K562 (cell line): ENCODE measurements around the gene QRICH1. TPM values are rescaled to one million over a fixed set of nuclear protein-coding genes. Genes with fewer than 3 reads are reported as not detected.

Experiments
- ELF4 ChIP-seq: fragments of 450-650 bp; formaldehyde crosslinking; IDR thresholded peaks from 2 replicates; pipeline ENCODE4 v1.4.0; 2022; ENCODE audit warnings: missing genetic modification characterization
- GTF2A2 ChIP-seq: IDR thresholded peaks from 2 replicates; pipeline ENCODE4 v1.6.1; 2016; ENCODE audit warnings: mild to moderate bottlenecking, missing genetic modification characterization, missing compliant biosample characterization
- HIVEP1 ChIP-seq: fragments of 250-450 bp; sonication (Bioruptor Pico); IDR thresholded peaks from 2 replicates; pipeline ENCODE4 v1.4.0; 2020; ENCODE audit warnings: mild to moderate bottlenecking
- HNRNPLL ChIP-seq: fragments of 200-400 bp; formaldehyde crosslinking; IDR thresholded peaks from 2 replicates; pipeline ENCODE4 v1.6.1; 2017; ENCODE audit warnings: low read length, low read depth, mild to moderate bottlenecking; ENCODE audit not compliant: poor library complexity, severe bottlenecking
- KLF1 ChIP-seq: fragments of 450-650 bp; IDR thresholded peaks from 2 replicates; pipeline ENCODE4 v1.6.1; 2016; ENCODE audit warnings: missing genetic modification characterization, missing compliant biosample characterization
- NRF1 ChIP-seq, 2 experiments: fragments of 450-650 bp; IDR thresholded peaks in 1 of 2; conservative IDR thresholded peaks in 1 of 2; 2 replicates each; pipeline ENCODE4 v1.6.1; 2014; ENCODE audit warnings: mild to moderate bottlenecking in 2 of 2
- POLR3A ChIP-seq: IDR thresholded peaks from 2 replicates; pipeline ENCODE4 v1.6.1; 2011; ENCODE audit warnings: borderline replicate concordance, mild to moderate bottlenecking, moderate library complexity; ENCODE audit not compliant: insufficient read length, insufficient read depth; ENCODE audit errors: extremely low read depth
- TEAD4 ChIP-seq, 2 experiments: sonication (generic) in 1 of 2; formaldehyde crosslinking in 1 of 2; IDR thresholded peaks; 2 replicates each; pipeline versions ENCODE4 v1.6.1 to v1.8.0; 2012 to 2022; ENCODE audit warnings: borderline replicate concordance in 1 of 2, inconsistent platforms in 1 of 2, low read length in 1 of 2, mild to moderate bottlenecking in 1 of 2, missing genetic modification reagents in 1 of 2
- ZBTB11 ChIP-seq, 3 experiments: fragments of 200-800 bp in 1 of 3; fragments of 250-450 bp in 1 of 3; fragments of 450-650 bp in 1 of 3; sonication (Bioruptor Pico) in 1 of 3; sonication (Bioruptor generic) in 1 of 3; formaldehyde crosslinking in 1 of 3; IDR thresholded peaks; 2 replicates each; pipeline versions ENCODE4 v1.6.1 to v1.8.0; 2016 to 2022; ENCODE audit warnings: mild to moderate bottlenecking in 2 of 3, missing genetic modification characterization in 2 of 3, missing compliant biosample characterization in 1 of 3, moderate library complexity in 1 of 3
- ZNF174 ChIP-seq: fragments of 250-450 bp; sonication (Bioruptor Pico); IDR thresholded peaks from 2 replicates; pipeline ENCODE4 v1.4.0; 2020; ENCODE audit warnings: mild to moderate bottlenecking
- ZNF655 ChIP-seq: fragments of 250-450 bp; sonication (Bioruptor Pico); IDR thresholded peaks from 2 replicates; pipeline ENCODE4 v1.5.0; 2021
- polyA plus RNA-seq, 8 experiments: library from polyadenylated mRNA; depleted of rRNA in 4 of 8; stranded (reverse) in 5 of 8; unstranded in 3 of 8; fragments of >200 nt; fragmentation: Nextera tagmentation in 2 of 8; fragmentation: Illumina TruSeq in 1 of 8; extraction: Ambion mirVana in 2 of 8; extraction: Trizol in 1 of 8; gene quantifications; 2 replicates each; pipeline versions ENCODE4 v1.2.1 to v1.2.3, GENCODE V29; 2011 to 2014; ENCODE audit warnings: inconsistent platforms in 1 of 8, missing spikeins in 1 of 8
- total RNA-seq, 7 experiments: library from RNA; depleted of rRNA in 6 of 7; stranded (reverse); fragments of >200 nt in 6 of 7; fragmentation: Illumina TruSeq in 2 of 7; extraction: Trizol in 2 of 7; gene quantifications; 2 replicates each; pipeline versions ENCODE4 v1.2.1 to v1.2.3, GENCODE V29; 2011 to 2021; ENCODE audit warnings: low replicate concordance in 1 of 7
- TF ChIP-seq, protein P1 (sequence below): fragments of 450-650 bp; IDR thresholded peaks from 2 replicates; pipeline ENCODE4 v1.6.1; 2016; ENCODE audit warnings: mild to moderate bottlenecking
- TF ChIP-seq, protein P2 (sequence below): sonication (generic); formaldehyde crosslinking; IDR thresholded peaks from 2 replicates; pipeline ENCODE4 v1.8.0; 2022; ENCODE audit warnings: missing genetic modification reagents, mild to moderate bottlenecking, borderline replicate concordance
- TF ChIP-seq, protein P3 (sequence below): sonication (generic); formaldehyde crosslinking; IDR thresholded peaks from 2 replicates; pipeline ENCODE4 v1.5.0; 2020; ENCODE audit warnings: missing genetic modification reagents
- TF ChIP-seq, protein P4 (sequence below): fragments of 250-450 bp; sonication (Bioruptor Pico); IDR thresholded peaks from 2 replicates; pipeline ENCODE4 v1.4.0; 2020

QRICH1 gene
- total and polyA plus RNA-seq, 9 of the 15 experiments (the other 6 are each of a cell fraction or from before 2014, with no cell fraction given), result 20.1 to 99.2 (median 56.7) TPM

- TF ChIP-seq, protein P1, sequence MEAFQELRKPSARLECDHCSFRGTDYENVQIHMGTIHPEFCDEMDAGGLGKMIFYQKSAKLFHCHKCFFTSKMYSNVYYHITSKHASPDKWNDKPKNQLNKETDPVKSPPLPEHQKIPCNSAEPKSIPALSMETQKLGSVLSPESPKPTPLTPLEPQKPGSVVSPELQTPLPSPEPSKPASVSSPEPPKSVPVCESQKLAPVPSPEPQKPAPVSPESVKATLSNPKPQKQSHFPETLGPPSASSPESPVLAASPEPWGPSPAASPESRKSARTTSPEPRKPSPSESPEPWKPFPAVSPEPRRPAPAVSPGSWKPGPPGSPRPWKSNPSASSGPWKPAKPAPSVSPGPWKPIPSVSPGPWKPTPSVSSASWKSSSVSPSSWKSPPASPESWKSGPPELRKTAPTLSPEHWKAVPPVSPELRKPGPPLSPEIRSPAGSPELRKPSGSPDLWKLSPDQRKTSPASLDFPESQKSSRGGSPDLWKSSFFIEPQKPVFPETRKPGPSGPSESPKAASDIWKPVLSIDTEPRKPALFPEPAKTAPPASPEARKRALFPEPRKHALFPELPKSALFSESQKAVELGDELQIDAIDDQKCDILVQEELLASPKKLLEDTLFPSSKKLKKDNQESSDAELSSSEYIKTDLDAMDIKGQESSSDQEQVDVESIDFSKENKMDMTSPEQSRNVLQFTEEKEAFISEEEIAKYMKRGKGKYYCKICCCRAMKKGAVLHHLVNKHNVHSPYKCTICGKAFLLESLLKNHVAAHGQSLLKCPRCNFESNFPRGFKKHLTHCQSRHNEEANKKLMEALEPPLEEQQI, result no peak
- no peak for TF ChIP-seq GTF2A2 (tag)
- TF ChIP-seq, protein P2, sequence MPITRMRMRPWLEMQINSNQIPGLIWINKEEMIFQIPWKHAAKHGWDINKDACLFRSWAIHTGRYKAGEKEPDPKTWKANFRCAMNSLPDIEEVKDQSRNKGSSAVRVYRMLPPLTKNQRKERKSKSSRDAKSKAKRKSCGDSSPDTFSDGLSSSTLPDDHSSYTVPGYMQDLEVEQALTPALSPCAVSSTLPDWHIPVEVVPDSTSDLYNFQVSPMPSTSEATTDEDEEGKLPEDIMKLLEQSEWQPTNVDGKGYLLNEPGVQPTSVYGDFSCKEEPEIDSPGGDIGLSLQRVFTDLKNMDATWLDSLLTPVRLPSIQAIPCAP (CRISPR knock-in tag), result no peak
- 0 out of 2 replicates have a peak, but pooled peaks have one; percentile 29 for TF ChIP-seq KLF1 (tag)
- TF ChIP-seq ZBTB11 (CRISPR knock-in tag; IDR thresholded peaks at IDR 0.05), result peak in 1 of 3 experiments; percentile 81; a peak in 2 of 6 replicates
- peak; percentile 95 for TF ChIP-seq HNRNPLL
- TF ChIP-seq, protein P3, sequence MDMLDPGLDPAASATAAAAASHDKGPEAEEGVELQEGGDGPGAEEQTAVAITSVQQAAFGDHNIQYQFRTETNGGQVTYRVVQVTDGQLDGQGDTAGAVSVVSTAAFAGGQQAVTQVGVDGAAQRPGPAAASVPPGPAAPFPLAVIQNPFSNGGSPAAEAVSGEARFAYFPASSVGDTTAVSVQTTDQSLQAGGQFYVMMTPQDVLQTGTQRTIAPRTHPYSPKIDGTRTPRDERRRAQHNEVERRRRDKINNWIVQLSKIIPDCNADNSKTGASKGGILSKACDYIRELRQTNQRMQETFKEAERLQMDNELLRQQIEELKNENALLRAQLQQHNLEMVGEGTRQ (CRISPR knock-in tag), result no peak
- TF ChIP-seq ELF4, result no peak
- no peak for TF ChIP-seq TEAD4 (IDR thresholded peaks at IDR 0.05; ENCODE audit: low read length)
- no peak for TF ChIP-seq TEAD4 (CRISPR knock-in tag; IDR thresholded peaks at IDR 0.05; ENCODE audit: borderline replicate concordance)
- TF ChIP-seq HIVEP1, result no peak
- TF ChIP-seq, protein P4, sequence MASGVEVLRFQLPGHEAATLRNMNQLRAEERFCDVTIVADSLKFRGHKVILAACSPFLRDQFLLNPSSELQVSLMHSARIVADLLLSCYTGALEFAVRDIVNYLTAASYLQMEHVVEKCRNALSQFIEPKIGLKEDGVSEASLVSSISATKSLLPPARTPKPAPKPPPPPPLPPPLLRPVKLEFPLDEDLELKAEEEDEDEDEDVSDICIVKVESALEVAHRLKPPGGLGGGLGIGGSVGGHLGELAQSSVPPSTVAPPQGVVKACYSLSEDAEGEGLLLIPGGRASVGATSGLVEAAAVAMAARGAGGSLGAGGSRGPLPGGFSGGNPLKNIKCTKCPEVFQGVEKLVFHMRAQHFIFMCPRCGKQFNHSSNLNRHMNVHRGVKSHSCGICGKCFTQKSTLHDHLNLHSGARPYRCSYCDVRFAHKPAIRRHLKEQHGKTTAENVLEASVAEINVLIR (CRISPR knock-in tag), result peak; percentile 75; the same call in 1 of the 2 replicates
- TF ChIP-seq NRF1 (conservative IDR thresholded peaks at IDR 0.05 in 1 of 2, IDR thresholded peaks at IDR 0.05 in 1 of 2), result peak; percentile 91 to 93
- no peak for TF ChIP-seq POLR3A
- no peak for TF ChIP-seq ZNF174 (CRISPR knock-in tag)
- peak; percentile 59; the same call in 1 of the 2 replicates for TF ChIP-seq ZNF655 (CRISPR knock-in tag)
Observed at GRCh38 chr3:49017971-49018706, 75.7 kb downstream of the QRICH1 start, which contains the start of gene DALRD3 (continued).
